ENCODE results near the gene CDH8.

GRCh38 chr16:62051942-62052341, 15.7 kb upstream of the CDH8 start:
- TF ChIP-seq CTCF (IDR thresholded peaks at IDR 0.05; ENCODE audit: low read length) (no peak), EZH2phosphoT487 (IDR thresholded peaks at IDR 0.05; ENCODE audit: low read length) (no peak), EZH2 (optimal IDR thresholded peaks at IDR 0.05; ENCODE audit: low read depth, low read length) (no peak)
